Testis (tissue), 3 donors: ENCODE data around the gene TTLL12. TPM values are rescaled to one million over a fixed set of nuclear protein-coding genes. Genes with fewer than 3 reads are reported as not detected.

Source experiments
- DNase-seq: peaks from one replicate; pipeline ENCODE4 v3.0.0-alpha.2; 2019
- H3K27ac ChIP-seq, 2 donors: fragments of 200-600 bp; sonication (generic); one replicate each; pipeline ENCODE4 v1.5.1; 2019
- H3K27me3 ChIP-seq: fragments of 200-600 bp; sonication (generic); one replicate; pipeline ENCODE4 v1.5.1; 2019
- H3K36me3 ChIP-seq: fragments of 200-600 bp; sonication (generic); one replicate; pipeline ENCODE4 v1.5.1; 2017; ENCODE audit warnings: low read depth; ENCODE audit errors: missing control alignments
- H3K4me1 ChIP-seq: fragments of 200-600 bp; sonication (generic); one replicate; pipeline ENCODE4 v1.5.1; 2019
- H3K4me3 ChIP-seq, 2 donors: fragments of 200-600 bp; sonication (generic); one replicate each; pipeline ENCODE4 v1.5.1; 2017 to 2019
- H3K9me3 ChIP-seq: fragments of 200-600 bp; sonication (generic); one replicate; pipeline ENCODE4 v1.5.1; 2017
- CTCF ChIP-seq, 3 experiments: fragments of 450-650 bp in 2 of 3; fragments of 200-600 bp in 1 of 3; sonication (generic) in 1 of 3; IDR thresholded peaks; one replicate each; pipeline ENCODE4 v1.5.1; 2016 to 2019; ENCODE audit warnings: antibody characterized with exemption in 3 of 3, mild to moderate bottlenecking in 2 of 3, moderate library complexity in 1 of 3
- POLR2A ChIP-seq: fragments of 450-650 bp; IDR thresholded peaks from one replicate; pipeline ENCODE4 v1.6.1; 2017; ENCODE audit warnings: antibody characterized with exemption, mild to moderate bottlenecking, moderate library complexity
- WGBS, 2 donors: methylation state at CpG; one replicate each; pipeline ENCODE4 v1.1.5; 2018; 5-methylcytosine and 5-hydroxymethylcytosine counted together
- intact Hi-C: fragments of 100-400 bp; cut with DNase I; formaldehyde crosslinking; loops from one replicate; pipeline ENCODE4 v1.15.1; 2023; ENCODE audit warnings: low total_unique reads
- polyA plus RNA-seq: library from polyadenylated mRNA; stranded (reverse); fragments of 350-450 nt; fragmentation: Illumina TruSeq; extraction: RNeasy Lipid Tissue Mini Kit (QIAGEN cat#74804); gene quantifications from one replicate; pipeline ENCODE4 v1.2.3, GENCODE V29; 2014; ENCODE audit warnings: low read depth, low replicate concordance; ENCODE audit not compliant: insufficient read depth
- total RNA-seq, 2 donors: library from RNA; depleted of rRNA; stranded (reverse); fragments of >200 nt; gene quantifications; one replicate each; pipeline ENCODE4 v1.2.3, GENCODE V29; 2016

TTLL12 gene
- total and polyA plus RNA-seq, 3 donors from 2014 or later, result 62.0 to 175 (median 111) TPM

DNA sequence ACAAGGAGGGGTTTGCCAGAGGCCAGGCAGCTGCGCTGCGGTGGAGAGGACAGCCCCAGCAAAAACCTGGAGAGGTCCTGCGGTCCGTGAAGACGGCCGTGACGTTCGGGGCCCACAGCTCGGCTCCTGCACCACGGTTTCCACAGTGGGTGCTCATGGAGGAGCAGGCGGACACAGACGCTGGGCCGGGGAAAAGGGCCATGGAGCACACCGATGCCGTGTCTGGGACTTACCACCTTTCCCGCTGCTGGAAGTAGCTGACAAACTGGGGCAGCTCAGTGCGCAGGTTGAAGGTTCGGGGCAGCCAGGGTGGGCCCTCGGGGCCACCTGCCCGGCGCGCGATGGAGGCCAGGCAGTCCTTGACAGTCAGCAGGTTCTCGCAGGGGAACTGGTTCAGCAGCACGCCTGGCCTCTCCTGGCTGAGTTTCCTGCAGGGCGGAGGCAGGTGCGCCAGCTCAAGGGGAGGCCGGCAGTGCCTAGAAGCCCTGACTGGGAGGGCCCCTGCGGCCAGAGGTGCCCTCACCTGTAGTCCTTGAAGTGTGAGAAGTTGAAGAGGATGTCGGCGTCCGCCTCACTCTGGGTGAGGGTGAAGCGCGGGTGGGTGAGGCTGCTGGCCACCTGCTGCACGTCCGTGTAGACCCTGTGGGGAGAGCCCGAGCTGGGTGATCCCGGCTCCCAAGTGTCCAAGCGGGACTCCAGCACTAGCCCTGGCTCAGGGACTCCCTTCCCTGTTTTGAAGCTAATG lies 12.8 kb downstream of the TTLL12 start:
- no peak overlapping the region for H3K4me3 ChIP-seq
- no peaks in the 10 kb centered on the region for H3K27me3 ChIP-seq
- no peak for TF ChIP-seq CTCF (IDR thresholded peaks at IDR 0.05)
- no peak for TF ChIP-seq POLR2A
- no peak for DNase-seq
- 92 to 97% methylated on average over 28 to 39 of the region's 39 CpGs for WGBS, 2 donors
- H3K27ac ChIP-seq, result no peak overlapping the region
- no peaks in the 10 kb centered on the region for H3K4me1 ChIP-seq
- intact Hi-C loops, result no loop called here
- H3K9me3 ChIP-seq, result no peaks in the 10 kb centered on the region
- H3K36me3 ChIP-seq, result no peaks in the 10 kb centered on the region

DNA sequence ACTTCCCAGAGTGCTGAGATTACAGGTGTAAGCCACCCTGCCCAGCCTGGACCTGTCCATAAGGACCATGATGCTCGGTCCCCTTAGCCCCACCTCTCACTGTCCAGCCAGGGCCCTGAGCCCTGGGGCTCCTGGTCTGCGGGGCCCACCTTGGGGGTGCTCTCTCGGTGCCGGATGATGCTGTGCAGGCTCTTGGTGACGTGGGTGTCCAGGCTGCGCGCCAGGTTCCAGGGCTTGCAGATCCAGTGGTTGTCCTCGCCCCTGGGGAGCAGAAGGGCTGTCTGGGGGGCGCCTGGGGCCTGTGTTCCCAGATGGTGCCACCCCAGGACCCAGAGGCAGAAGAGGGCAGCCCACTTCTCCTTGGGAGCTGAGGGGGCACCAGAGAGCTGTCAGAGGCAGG lies 13.4 kb downstream of the TTLL12 start:
- Histone ChIP-seq H3K4me1 (no peaks in the 10 kb centered on the region), H3K27me3 (no peaks in the 10 kb centered on the region), H3K4me3 (no peak overlapping the region), H3K9me3 (no peaks in the 10 kb centered on the region), H3K36me3 (no peaks in the 10 kb centered on the region), H3K27ac (no peak overlapping the region)
- TF ChIP-seq POLR2A, result no peak
- TF ChIP-seq CTCF (IDR thresholded peaks at IDR 0.05), result no peak
- 100% methylated on average over 1 to 6 of the region's 9 CpGs for WGBS, 2 donors
- intact Hi-C loops, result no loop called here
- no peak for DNase-seq

- no peaks in the 10 kb centered on the region for H3K4me1 ChIP-seq
- WGBS, 2 donors, result 88 to 94% methylated on average over 17 to 19 of the region's 19 CpGs
- TF ChIP-seq POLR2A (no peak), CTCF (IDR thresholded peaks at IDR 0.05) (no peak)
- no peaks in the 10 kb centered on the region for H3K27me3 ChIP-seq
- H3K9me3 ChIP-seq, result no peaks in the 10 kb centered on the region
- H3K4me3 ChIP-seq, result no peak overlapping the region
- H3K27ac ChIP-seq, result no peak overlapping the region
- H3K36me3 ChIP-seq, result no peaks in the 10 kb centered on the region
- intact Hi-C loops, result no loop called here
- DNase-seq, result no peak
Measured at GRCh38 chr22:43172191-43172590, 14.7 kb downstream of the TTLL12 start.

- no peak for DNase-seq
- no peaks in the 10 kb centered on the region for H3K4me1 ChIP-seq
- no peak overlapping the region for H3K27ac ChIP-seq
- H3K27me3 ChIP-seq, result no peaks in the 10 kb centered on the region
- H3K36me3 ChIP-seq, result no peaks in the 10 kb centered on the region
- no peak overlapping the region for H3K4me3 ChIP-seq
- 89 to 97% methylated on average over 6 to 12 of the region's 12 CpGs for WGBS, 2 donors
- TF ChIP-seq POLR2A (no peak), CTCF (IDR thresholded peaks at IDR 0.05) (no peak)
- H3K9me3 ChIP-seq, result no peaks in the 10 kb centered on the region
- intact Hi-C loops, result no loop called here
Measured at GRCh38 chr22:43171607-43172006, 15.3 kb downstream of the TTLL12 start.

DNA sequence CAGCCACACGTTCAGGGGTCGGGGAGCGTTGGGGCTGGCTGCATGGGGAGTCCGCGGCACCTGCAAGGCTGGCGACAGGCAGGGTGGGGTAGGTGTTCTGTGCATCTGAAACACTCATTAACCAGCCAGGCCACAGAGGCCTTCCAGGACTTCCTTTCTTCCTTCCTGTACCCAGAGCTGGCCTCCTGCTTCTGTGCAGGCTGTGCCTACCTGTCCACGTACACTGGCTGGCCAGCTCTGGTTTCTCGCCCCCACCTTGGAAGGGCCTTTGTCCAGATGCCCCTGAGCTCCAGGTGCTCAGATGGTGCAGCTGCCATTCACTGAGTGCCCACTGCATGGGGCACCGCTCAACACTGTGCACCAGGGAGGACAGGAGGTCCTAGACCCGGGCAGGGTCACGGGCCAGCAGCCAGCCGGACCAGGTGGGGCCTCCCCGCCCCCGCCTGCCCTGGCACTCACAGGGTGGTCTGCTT lies 15.9 kb downstream of the TTLL12 start:
- no peak for TF ChIP-seq CTCF (IDR thresholded peaks at IDR 0.05)
- 88 to 95% methylated on average over 14 of the region's 14 CpGs for WGBS, 2 donors
- Histone ChIP-seq H3K27me3 (no peaks in the 10 kb centered on the region), H3K27ac (no peak overlapping the region), H3K4me3 (no peak overlapping the region), H3K9me3 (no peaks in the 10 kb centered on the region), H3K4me1 (no peaks in the 10 kb centered on the region), H3K36me3 (no peaks in the 10 kb centered on the region)
- DNase-seq, result no peak
- intact Hi-C loops, result no loop called here
